ENCODE data around the gene RPS14.

DNA sequence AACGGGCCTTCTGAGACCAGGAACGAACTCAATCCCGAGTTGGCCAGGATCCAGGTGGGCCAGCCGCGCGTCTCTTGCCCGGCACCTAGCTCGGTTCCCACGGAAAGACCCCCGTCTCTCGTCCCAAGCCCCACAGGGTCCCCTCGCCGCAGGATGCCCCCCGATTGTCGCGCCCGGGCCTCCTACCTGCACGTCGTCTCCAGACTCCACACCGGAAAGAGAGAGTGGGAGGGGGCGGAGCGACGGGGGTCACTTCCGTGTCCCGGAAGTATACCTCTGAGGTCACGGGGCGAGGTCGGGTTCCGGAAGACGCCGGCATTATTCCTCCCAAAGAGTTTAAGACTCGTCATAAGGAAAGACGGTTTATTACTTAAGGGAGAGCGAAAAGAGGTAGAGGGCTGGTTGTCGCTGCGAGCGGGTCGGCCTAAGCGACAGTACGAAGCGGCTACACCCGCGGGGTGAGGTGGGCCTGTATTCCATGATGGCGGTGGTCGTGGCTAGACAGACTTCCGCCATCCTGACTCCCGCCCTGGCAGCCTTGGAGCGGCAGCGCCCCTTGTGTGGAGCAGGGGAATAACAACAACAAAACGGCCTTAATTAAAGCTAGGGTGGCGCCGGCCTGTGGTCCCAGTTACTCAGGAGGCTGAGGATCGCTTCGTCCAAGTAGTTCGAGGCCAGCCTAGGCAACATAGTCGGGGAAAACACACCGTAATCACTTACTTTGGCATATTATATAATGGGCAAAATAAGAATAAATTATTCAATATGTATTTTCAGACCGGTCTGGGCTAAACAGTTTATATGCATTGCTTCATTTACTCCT is at the start of gene RPS14:
- TF ChIP-seq POLR2A (IDR thresholded peaks at IDR 0.05; ENCODE audit: low read length) = peak; percentile 93
- no peak for TF ChIP-seq GATA1 (IDR thresholded peaks at IDR 0.05; ENCODE audit: low read depth, low read length)

All from erythroblast (primary cell).